Thyroid gland (tissue), 4 donors: ENCODE results near the gene VWA5B1.

Source experiments
- CTCF ChIP-seq, 6 experiments: fragments of 200-600 bp in 3 of 6; fragments of 450-650 bp in 3 of 6; sonication (generic) in 3 of 6; IDR thresholded peaks; one replicate each; pipeline ENCODE4 v1.5.1; 2016 to 2019; ENCODE audit warnings: antibody characterized with exemption in 6 of 6, mild to moderate bottlenecking in 2 of 6, inconsistent platforms in 1 of 6, moderate library complexity in 1 of 6
- POLR2A ChIP-seq, 2 donors: fragments of 450-650 bp; IDR thresholded peaks; one replicate each; pipeline ENCODE4 v1.6.1; 2017; ENCODE audit warnings: antibody characterized with exemption in 2 of 2, mild to moderate bottlenecking in 2 of 2, moderate library complexity in 1 of 2

- TF ChIP-seq CTCF (IDR thresholded peaks at IDR 0.05) (no peak), POLR2A (IDR thresholded peaks at IDR 0.05) (no peak)
These were observed 30.9 kb downstream of the VWA5B1 start for GRCh38 chr1:20321573-20321972.
